ENCODE results near the gene AHI1. TPM values are rescaled to one million over a fixed set of nuclear protein-coding genes. Genes with fewer than 3 reads are reported as not detected.

AHI1 gene
- total RNA-seq, 1 experiment from 2014 or later, result 18.8 TPM

DNA sequence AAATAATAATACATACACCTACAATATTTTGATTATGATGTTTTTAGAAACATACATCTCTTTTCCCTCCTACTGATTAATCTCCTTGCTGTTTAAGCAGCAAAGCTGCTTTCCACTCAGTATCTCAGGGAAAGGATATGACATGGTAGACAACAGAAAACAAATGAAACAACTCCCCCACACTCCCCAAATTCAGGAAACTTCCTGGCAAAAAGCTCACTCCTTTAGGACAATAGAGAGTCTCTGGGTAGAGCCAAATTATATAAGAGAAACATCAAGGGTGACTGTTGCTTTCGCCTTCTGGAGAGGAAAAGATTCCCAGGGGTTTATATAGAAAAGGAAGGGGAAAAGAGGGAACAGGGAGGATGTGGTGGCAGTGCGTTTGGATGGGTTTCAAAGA lies 48.7 kb upstream of the AHI1 start:
- Mint-ChIP-seq H3K36me3 (no peaks in the 10 kb centered on the region), H3K27ac (no peak overlapping the region), H3K4me3 (no peak overlapping the region), H3K27me3 (ENCODE audit: low read depth) (no peaks in the 10 kb centered on the region), H3K4me1 (no peaks in the 10 kb centered on the region), H3K9me3 (peaks cover 10% of the 10 kb centered on the region)
- TF ChIP-seq, protein P1, sequence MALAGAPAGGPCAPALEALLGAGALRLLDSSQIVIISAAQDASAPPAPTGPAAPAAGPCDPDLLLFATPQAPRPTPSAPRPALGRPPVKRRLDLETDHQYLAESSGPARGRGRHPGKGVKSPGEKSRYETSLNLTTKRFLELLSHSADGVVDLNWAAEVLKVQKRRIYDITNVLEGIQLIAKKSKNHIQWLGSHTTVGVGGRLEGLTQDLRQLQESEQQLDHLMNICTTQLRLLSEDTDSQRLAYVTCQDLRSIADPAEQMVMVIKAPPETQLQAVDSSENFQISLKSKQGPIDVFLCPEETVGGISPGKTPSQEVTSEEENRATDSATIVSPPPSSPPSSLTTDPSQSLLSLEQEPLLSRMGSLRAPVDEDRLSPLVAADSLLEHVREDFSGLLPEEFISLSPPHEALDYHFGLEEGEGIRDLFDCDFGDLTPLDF (CRISPR knock-in tag; IDR thresholded peaks at IDR 0.05), result no peak
- TF ChIP-seq ZNF416 (CRISPR knock-in tag; IDR thresholded peaks at IDR 0.05) (no peak), GTF2I (CRISPR knock-in tag; conservative IDR thresholded peaks at IDR 0.05) (no peak), ETV6 (CRISPR knock-in tag; IDR thresholded peaks at IDR 0.05) (no peak), ZNF671 (CRISPR knock-in tag; IDR thresholded peaks at IDR 0.05) (no peak)
- TF ChIP-seq, protein P2, sequence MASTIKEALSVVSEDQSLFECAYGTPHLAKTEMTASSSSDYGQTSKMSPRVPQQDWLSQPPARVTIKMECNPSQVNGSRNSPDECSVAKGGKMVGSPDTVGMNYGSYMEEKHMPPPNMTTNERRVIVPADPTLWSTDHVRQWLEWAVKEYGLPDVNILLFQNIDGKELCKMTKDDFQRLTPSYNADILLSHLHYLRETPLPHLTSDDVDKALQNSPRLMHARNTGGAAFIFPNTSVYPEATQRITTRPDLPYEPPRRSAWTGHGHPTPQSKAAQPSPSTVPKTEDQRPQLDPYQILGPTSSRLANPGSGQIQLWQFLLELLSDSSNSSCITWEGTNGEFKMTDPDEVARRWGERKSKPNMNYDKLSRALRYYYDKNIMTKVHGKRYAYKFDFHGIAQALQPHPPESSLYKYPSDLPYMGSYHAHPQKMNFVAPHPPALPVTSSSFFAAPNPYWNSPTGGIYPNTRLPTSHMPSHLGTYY (CRISPR knock-in tag; IDR thresholded peaks at IDR 0.05), result no peak
- TF ChIP-seq, protein P3, sequence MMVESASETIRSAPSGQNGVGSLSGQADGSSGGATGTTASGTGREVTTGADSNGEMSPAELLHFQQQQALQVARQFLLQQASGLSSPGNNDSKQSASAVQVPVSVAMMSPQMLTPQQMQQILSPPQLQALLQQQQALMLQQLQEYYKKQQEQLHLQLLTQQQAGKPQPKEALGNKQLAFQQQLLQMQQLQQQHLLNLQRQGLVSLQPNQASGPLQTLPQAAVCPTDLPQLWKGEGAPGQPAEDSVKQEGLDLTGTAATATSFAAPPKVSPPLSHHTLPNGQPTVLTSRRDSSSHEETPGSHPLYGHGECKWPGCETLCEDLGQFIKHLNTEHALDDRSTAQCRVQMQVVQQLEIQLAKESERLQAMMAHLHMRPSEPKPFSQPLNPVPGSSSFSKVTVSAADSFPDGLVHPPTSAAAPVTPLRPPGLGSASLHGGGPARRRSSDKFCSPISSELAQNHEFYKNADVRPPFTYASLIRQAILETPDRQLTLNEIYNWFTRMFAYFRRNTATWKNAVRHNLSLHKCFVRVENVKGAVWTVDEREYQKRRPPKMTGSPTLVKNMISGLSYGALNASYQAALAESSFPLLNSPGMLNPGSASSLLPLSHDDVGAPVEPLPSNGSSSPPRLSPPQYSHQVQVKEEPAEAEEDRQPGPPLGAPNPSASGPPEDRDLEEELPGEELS (CRISPR knock-in tag; IDR thresholded peaks at IDR 0.05), result no peak
- TF ChIP-seq, protein P4, sequence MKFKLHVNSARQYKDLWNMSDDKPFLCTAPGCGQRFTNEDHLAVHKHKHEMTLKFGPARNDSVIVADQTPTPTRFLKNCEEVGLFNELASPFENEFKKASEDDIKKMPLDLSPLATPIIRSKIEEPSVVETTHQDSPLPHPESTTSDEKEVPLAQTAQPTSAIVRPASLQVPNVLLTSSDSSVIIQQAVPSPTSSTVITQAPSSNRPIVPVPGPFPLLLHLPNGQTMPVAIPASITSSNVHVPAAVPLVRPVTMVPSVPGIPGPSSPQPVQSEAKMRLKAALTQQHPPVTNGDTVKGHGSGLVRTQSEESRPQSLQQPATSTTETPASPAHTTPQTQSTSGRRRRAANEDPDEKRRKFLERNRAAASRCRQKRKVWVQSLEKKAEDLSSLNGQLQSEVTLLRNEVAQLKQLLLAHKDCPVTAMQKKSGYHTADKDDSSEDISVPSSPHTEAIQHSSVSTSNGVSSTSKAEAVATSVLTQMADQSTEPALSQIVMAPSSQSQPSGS (CRISPR knock-in tag; IDR thresholded peaks at IDR 0.05; ENCODE audit: borderline replicate concordance, low read depth), result no peak
- TF ChIP-seq, protein P5, sequence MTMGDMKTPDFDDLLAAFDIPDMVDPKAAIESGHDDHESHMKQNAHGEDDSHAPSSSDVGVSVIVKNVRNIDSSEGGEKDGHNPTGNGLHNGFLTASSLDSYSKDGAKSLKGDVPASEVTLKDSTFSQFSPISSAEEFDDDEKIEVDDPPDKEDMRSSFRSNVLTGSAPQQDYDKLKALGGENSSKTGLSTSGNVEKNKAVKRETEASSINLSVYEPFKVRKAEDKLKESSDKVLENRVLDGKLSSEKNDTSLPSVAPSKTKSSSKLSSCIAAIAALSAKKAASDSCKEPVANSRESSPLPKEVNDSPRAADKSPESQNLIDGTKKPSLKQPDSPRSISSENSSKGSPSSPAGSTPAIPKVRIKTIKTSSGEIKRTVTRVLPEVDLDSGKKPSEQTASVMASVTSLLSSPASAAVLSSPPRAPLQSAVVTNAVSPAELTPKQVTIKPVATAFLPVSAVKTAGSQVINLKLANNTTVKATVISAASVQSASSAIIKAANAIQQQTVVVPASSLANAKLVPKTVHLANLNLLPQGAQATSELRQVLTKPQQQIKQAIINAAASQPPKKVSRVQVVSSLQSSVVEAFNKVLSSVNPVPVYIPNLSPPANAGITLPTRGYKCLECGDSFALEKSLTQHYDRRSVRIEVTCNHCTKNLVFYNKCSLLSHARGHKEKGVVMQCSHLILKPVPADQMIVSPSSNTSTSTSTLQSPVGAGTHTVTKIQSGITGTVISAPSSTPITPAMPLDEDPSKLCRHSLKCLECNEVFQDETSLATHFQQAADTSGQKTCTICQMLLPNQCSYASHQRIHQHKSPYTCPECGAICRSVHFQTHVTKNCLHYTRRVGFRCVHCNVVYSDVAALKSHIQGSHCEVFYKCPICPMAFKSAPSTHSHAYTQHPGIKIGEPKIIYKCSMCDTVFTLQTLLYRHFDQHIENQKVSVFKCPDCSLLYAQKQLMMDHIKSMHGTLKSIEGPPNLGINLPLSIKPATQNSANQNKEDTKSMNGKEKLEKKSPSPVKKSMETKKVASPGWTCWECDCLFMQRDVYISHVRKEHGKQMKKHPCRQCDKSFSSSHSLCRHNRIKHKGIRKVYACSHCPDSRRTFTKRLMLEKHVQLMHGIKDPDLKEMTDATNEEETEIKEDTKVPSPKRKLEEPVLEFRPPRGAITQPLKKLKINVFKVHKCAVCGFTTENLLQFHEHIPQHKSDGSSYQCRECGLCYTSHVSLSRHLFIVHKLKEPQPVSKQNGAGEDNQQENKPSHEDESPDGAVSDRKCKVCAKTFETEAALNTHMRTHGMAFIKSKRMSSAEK (CRISPR knock-in tag; IDR thresholded peaks at IDR 0.05; ENCODE audit: borderline replicate concordance), result no peak
- TF ChIP-seq, protein P6, sequence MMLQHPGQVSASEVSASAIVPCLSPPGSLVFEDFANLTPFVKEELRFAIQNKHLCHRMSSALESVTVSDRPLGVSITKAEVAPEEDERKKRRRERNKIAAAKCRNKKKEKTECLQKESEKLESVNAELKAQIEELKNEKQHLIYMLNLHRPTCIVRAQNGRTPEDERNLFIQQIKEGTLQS (CRISPR knock-in tag; conservative IDR thresholded peaks at IDR 0.05), result no peak
- TF ChIP-seq, protein P7, sequence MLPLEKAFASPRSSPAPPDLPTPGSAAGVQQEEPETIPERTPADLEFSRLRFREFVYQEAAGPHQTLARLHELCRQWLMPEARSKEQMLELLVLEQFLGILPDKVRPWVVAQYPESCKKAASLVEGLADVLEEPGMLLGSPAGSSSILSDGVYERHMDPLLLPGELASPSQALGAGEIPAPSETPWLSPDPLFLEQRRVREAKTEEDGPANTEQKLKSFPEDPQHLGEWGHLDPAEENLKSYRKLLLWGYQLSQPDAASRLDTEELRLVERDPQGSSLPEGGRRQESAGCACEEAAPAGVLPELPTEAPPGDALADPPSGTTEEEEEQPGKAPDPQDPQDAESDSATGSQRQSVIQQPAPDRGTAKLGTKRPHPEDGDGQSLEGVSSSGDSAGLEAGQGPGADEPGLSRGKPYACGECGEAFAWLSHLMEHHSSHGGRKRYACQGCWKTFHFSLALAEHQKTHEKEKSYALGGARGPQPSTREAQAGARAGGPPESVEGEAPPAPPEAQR (CRISPR knock-in tag; IDR thresholded peaks at IDR 0.05), result no peak
- TF ChIP-seq, protein P8, sequence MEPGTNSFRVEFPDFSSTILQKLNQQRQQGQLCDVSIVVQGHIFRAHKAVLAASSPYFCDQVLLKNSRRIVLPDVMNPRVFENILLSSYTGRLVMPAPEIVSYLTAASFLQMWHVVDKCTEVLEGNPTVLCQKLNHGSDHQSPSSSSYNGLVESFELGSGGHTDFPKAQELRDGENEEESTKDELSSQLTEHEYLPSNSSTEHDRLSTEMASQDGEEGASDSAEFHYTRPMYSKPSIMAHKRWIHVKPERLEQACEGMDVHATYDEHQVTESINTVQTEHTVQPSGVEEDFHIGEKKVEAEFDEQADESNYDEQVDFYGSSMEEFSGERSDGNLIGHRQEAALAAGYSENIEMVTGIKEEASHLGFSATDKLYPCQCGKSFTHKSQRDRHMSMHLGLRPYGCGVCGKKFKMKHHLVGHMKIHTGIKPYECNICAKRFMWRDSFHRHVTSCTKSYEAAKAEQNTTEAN (CRISPR knock-in tag; IDR thresholded peaks at IDR 0.05), result no peak
- TF ChIP-seq, protein P9, sequence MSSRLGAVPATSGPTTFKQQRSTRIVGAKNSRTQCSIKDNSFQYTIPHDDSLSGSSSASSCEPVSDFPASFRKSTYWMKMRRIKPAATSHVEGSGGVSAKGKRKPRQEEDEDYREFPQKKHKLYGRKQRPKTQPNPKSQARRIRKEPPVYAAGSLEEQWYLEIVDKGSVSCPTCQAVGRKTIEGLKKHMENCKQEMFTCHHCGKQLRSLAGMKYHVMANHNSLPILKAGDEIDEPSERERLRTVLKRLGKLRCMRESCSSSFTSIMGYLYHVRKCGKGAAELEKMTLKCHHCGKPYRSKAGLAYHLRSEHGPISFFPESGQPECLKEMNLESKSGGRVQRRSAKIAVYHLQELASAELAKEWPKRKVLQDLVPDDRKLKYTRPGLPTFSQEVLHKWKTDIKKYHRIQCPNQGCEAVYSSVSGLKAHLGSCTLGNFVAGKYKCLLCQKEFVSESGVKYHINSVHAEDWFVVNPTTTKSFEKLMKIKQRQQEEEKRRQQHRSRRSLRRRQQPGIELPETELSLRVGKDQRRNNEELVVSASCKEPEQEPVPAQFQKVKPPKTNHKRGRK (CRISPR knock-in tag; IDR thresholded peaks at IDR 0.05; ENCODE audit: borderline replicate concordance), result no peak
- CTCF ChIA-PET, result interaction anchor here (1.3 kb wide), 1 partner anchor 10 kb away, joined by 4 read pairs; no protein-coding TSS in a partner anchor
- DNase-seq (ENCODE audit: low spot score) (no peak), ATAC-seq (no peak)
- POLR2A ChIA-PET, result no interaction called here

Data from WTC11 (cell line).